WTC11 (cell line): ENCODE results near the gene SLC44A1. TPM values are rescaled to one million over a fixed set of nuclear protein-coding genes. Genes with fewer than 3 reads are reported as not detected.

Experiments
- ATAC-seq: fragments of 200-7000 bp; cut with Tn5 transposase; 2 replicates; pipeline ENCODE4 v1.10.0; 2021; ENCODE audit warnings: mild to moderate bottlenecking, moderate library complexity
- CTCF ChIA-PET: fragments of 300-600 bp; sonication (Branson Sonifier 250); formaldehyde crosslinking; loops from one replicate; lab custom pipeline; 2021; ENCODE audit warnings: antibody characterized with exemption; lab: Charles Lee
- POLR2A ChIA-PET: fragments of 350-600 bp; sonication (Branson Sonifier 250); formaldehyde crosslinking; loops from one replicate; lab custom pipeline; 2021; ENCODE audit warnings: antibody characterized with exemption; lab: Charles Lee
- DNase-seq: peaks from one replicate; pipeline ENCODE4 v3.0.0; 2021; ENCODE audit warnings: low spot score
- H3K27ac Mint-ChIP-seq: 2 replicates; pipeline ENCODE4 v1.8.0; 2021; ENCODE audit warnings: mixed read lengths
- H3K27me3 Mint-ChIP-seq: 2 replicates; pipeline ENCODE4 v1.8.0; 2021; ENCODE audit warnings: low read depth, mild to moderate bottlenecking, moderate library complexity, mixed read lengths
- H3K36me3 Mint-ChIP-seq: 2 replicates; pipeline ENCODE4 v1.8.0; 2021; ENCODE audit warnings: mixed read lengths
- H3K4me1 Mint-ChIP-seq: 2 replicates; pipeline ENCODE4 v1.8.0; 2022; ENCODE audit warnings: mixed read lengths
- H3K4me3 Mint-ChIP-seq: 2 replicates; pipeline ENCODE4 v1.8.0; 2021; ENCODE audit warnings: mild to moderate bottlenecking, moderate library complexity, mixed read lengths
- H3K9me3 Mint-ChIP-seq: 2 replicates; pipeline ENCODE4 v1.8.0; 2021; ENCODE audit warnings: mixed read lengths
- FOXK1 ChIP-seq: sonication (generic); formaldehyde crosslinking; IDR thresholded peaks from 2 replicates; pipeline ENCODE4 v1.8.0; 2022; ENCODE audit warnings: mild to moderate bottlenecking, moderate library complexity, missing genetic modification reagents
- RELA ChIP-seq: sonication (generic); formaldehyde crosslinking; IDR thresholded peaks from 2 replicates; pipeline ENCODE4 v1.8.1; 2022; ENCODE audit warnings: missing genetic modification reagents, mild to moderate bottlenecking, borderline replicate concordance
- RORB ChIP-seq: fragments of 250-450 bp; sonication (Bioruptor Pico); IDR thresholded peaks from 2 replicates; pipeline ENCODE4 v1.9.0; 2021; ENCODE audit warnings: mild to moderate bottlenecking
- TEAD1 ChIP-seq: sonication (generic); formaldehyde crosslinking; IDR thresholded peaks from 2 replicates; pipeline ENCODE4 v1.8.0; 2022; ENCODE audit warnings: mild to moderate bottlenecking, missing genetic modification reagents
- ZNF416 ChIP-seq: fragments of 250-450 bp; sonication (Bioruptor Pico); IDR thresholded peaks from 2 replicates; pipeline ENCODE4 v1.9.0; 2021; ENCODE audit warnings: mild to moderate bottlenecking, inconsistent platforms
- total RNA-seq: library from RNA; stranded (reverse); gene quantifications from 3 replicates; pipeline ENCODE4 v1.2.3, GENCODE V29; 2021
- TF ChIP-seq, protein P1 (sequence below): sonication (generic); formaldehyde crosslinking; IDR thresholded peaks from 2 replicates; pipeline ENCODE4 v1.8.0; 2022; ENCODE audit warnings: mild to moderate bottlenecking, missing genetic modification reagents
- TF ChIP-seq, protein P2 (sequence below): sonication (generic); formaldehyde crosslinking; IDR thresholded peaks from 2 replicates; pipeline ENCODE4 v1.8.0; 2022; ENCODE audit warnings: missing genetic modification reagents
- TF ChIP-seq, protein P3 (sequence below): sonication (generic); formaldehyde crosslinking; conservative IDR thresholded peaks from 2 replicates; pipeline ENCODE4 v1.8.1; 2023; ENCODE audit warnings: mild to moderate bottlenecking, low read depth, missing genetic modification reagents, moderate library complexity
- TF ChIP-seq, protein P4 (sequence below): fragments of 200-600 bp; IDR thresholded peaks from 2 replicates; pipeline ENCODE4 v1.8.0; 2022; ENCODE audit warnings: antibody characterized with exemption
- TF ChIP-seq, protein P5 (sequence below): sonication (generic); formaldehyde crosslinking; IDR thresholded peaks from 2 replicates; pipeline ENCODE4 v1.8.1; 2023; ENCODE audit warnings: mild to moderate bottlenecking, missing genetic modification reagents, borderline replicate concordance
- TF ChIP-seq, protein P6 (sequence below): fragments of 250-450 bp; sonication (Bioruptor Pico); IDR thresholded peaks from 2 replicates; pipeline ENCODE4 v1.9.0; 2021; ENCODE audit warnings: mild to moderate bottlenecking

Gene SLC44A1
- total RNA-seq, 1 experiment from 2014 or later = 48.9 TPM

DNA sequence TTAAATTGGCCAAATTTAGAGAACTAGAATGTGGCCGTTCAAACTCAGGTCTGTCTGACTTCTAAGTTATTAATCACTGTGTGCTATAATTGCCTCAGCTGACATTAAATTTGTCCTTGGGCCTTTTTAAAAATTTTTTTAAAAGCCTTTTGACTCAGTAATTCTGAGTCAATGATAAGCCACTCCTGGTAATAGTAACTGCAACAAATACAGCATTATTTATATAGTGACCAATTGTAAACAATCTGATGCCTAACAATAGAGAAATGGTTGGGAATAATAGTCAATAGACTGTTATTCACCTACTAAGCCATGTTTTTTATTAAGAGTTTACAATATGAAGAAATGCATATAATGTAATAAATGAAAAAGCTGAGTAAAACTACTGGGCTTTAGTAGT is 132.4 kb downstream of the SLC44A1 start:
- POLR2A ChIA-PET = no interaction called here
- CTCF ChIA-PET = no interaction called here
- H3K27me3 Mint-ChIP-seq = no peaks in the 10 kb centered on the region

DNA sequence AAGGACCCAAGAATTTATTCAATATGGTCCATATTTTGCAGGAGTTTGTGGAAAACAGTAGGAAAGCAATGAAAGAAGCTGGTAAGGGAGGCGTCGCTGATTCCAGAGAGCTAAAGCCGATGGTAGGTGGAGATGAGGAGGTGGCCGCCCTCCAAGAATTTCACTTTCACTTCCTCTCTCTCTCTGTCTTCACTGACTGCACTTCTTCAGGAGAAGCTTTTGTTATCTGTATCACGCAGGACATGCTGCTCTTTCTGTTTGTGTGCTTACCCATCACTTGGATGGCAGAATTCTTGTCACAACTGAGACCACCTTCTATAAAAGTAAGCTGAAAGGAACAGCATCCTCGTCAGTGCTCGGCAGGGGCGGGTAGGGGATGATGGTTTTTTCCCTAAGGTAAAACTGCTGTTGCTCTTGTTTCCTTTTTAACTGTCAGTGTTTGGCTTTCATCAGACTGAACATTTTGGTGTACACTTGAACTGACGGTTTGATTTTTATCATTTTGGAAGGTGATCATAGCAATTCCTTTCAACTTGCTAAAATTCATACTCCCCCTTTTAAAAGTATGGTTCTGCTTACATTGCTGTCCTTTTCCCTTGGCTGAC is 141.0 kb downstream of the SLC44A1 start:
- H3K4me3 Mint-ChIP-seq = no peak overlapping the region
- ATAC-seq (no peak; the same call in 1 of the 2 replicates), DNase-seq (no peak)
- H3K9me3 Mint-ChIP-seq = peaks cover 4% of the 10 kb centered on the region
- no peaks in the 10 kb centered on the region for H3K27me3 Mint-ChIP-seq
- peaks cover 23% of the 10 kb centered on the region for H3K4me1 Mint-ChIP-seq
- H3K27ac Mint-ChIP-seq = no peak overlapping the region
- POLR2A ChIA-PET = no interaction called here
- CTCF ChIA-PET = interaction anchor here (1.2 kb wide), 1 partner anchor 16 kb away, joined by 3 read pairs; no protein-coding TSS in a partner anchor
- H3K36me3 Mint-ChIP-seq = peaks cover 11% of the 10 kb centered on the region
- TF ChIP-seq, protein P1, sequence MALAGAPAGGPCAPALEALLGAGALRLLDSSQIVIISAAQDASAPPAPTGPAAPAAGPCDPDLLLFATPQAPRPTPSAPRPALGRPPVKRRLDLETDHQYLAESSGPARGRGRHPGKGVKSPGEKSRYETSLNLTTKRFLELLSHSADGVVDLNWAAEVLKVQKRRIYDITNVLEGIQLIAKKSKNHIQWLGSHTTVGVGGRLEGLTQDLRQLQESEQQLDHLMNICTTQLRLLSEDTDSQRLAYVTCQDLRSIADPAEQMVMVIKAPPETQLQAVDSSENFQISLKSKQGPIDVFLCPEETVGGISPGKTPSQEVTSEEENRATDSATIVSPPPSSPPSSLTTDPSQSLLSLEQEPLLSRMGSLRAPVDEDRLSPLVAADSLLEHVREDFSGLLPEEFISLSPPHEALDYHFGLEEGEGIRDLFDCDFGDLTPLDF (CRISPR knock-in tag) = no peak
- TF ChIP-seq, protein P2, sequence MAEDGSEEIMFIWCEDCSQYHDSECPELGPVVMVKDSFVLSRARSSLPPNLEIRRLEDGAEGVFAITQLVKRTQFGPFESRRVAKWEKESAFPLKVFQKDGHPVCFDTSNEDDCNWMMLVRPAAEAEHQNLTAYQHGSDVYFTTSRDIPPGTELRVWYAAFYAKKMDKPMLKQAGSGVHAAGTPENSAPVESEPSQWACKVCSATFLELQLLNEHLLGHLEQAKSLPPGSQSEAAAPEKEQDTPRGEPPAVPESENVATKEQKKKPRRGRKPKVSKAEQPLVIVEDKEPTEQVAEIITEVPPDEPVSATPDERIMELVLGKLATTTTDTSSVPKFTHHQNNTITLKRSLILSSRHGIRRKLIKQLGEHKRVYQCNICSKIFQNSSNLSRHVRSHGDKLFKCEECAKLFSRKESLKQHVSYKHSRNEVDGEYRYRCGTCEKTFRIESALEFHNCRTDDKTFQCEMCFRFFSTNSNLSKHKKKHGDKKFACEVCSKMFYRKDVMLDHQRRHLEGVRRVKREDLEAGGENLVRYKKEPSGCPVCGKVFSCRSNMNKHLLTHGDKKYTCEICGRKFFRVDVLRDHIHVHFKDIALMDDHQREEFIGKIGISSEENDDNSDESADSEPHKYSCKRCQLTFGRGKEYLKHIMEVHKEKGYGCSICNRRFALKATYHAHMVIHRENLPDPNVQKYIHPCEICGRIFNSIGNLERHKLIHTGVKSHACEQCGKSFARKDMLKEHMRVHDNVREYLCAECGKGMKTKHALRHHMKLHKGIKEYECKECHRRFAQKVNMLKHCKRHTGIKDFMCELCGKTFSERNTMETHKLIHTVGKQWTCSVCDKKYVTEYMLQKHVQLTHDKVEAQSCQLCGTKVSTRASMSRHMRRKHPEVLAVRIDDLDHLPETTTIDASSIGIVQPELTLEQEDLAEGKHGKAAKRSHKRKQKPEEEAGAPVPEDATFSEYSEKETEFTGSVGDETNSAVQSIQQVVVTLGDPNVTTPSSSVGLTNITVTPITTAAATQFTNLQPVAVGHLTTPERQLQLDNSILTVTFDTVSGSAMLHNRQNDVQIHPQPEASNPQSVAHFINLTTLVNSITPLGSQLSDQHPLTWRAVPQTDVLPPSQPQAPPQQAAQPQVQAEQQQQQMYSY (CRISPR knock-in tag) = no peak
- no peak for TF ChIP-seq TEAD1 (CRISPR knock-in tag)
- TF ChIP-seq ZNF416 (CRISPR knock-in tag) = no peak
- TF ChIP-seq FOXK1 = no peak
- TF ChIP-seq, protein P3, sequence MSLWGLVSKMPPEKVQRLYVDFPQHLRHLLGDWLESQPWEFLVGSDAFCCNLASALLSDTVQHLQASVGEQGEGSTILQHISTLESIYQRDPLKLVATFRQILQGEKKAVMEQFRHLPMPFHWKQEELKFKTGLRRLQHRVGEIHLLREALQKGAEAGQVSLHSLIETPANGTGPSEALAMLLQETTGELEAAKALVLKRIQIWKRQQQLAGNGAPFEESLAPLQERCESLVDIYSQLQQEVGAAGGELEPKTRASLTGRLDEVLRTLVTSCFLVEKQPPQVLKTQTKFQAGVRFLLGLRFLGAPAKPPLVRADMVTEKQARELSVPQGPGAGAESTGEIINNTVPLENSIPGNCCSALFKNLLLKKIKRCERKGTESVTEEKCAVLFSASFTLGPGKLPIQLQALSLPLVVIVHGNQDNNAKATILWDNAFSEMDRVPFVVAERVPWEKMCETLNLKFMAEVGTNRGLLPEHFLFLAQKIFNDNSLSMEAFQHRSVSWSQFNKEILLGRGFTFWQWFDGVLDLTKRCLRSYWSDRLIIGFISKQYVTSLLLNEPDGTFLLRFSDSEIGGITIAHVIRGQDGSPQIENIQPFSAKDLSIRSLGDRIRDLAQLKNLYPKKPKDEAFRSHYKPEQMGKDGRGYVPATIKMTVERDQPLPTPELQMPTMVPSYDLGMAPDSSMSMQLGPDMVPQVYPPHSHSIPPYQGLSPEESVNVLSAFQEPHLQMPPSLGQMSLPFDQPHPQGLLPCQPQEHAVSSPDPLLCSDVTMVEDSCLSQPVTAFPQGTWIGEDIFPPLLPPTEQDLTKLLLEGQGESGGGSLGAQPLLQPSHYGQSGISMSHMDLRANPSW (CRISPR knock-in tag) = no peak
- TF ChIP-seq, protein P4, sequence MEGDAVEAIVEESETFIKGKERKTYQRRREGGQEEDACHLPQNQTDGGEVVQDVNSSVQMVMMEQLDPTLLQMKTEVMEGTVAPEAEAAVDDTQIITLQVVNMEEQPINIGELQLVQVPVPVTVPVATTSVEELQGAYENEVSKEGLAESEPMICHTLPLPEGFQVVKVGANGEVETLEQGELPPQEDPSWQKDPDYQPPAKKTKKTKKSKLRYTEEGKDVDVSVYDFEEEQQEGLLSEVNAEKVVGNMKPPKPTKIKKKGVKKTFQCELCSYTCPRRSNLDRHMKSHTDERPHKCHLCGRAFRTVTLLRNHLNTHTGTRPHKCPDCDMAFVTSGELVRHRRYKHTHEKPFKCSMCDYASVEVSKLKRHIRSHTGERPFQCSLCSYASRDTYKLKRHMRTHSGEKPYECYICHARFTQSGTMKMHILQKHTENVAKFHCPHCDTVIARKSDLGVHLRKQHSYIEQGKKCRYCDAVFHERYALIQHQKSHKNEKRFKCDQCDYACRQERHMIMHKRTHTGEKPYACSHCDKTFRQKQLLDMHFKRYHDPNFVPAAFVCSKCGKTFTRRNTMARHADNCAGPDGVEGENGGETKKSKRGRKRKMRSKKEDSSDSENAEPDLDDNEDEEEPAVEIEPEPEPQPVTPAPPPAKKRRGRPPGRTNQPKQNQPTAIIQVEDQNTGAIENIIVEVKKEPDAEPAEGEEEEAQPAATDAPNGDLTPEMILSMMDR = no peak
- TF ChIP-seq RELA (CRISPR knock-in tag) = no peak
- TF ChIP-seq RORB (CRISPR knock-in tag) = no peak

More for the DNA sequence above, 132.4 kb downstream of the SLC44A1 start:
- Mint-ChIP-seq H3K9me3 (peaks cover 4% of the 10 kb centered on the region), H3K36me3 (peaks cover 12% of the 10 kb centered on the region), H3K4me1 (no peaks in the 10 kb centered on the region), H3K4me3 (no peak overlapping the region), H3K27ac (no peak overlapping the region)
- TF ChIP-seq, protein P1 (CRISPR knock-in tag) = no peak
- TF ChIP-seq, protein P5, sequence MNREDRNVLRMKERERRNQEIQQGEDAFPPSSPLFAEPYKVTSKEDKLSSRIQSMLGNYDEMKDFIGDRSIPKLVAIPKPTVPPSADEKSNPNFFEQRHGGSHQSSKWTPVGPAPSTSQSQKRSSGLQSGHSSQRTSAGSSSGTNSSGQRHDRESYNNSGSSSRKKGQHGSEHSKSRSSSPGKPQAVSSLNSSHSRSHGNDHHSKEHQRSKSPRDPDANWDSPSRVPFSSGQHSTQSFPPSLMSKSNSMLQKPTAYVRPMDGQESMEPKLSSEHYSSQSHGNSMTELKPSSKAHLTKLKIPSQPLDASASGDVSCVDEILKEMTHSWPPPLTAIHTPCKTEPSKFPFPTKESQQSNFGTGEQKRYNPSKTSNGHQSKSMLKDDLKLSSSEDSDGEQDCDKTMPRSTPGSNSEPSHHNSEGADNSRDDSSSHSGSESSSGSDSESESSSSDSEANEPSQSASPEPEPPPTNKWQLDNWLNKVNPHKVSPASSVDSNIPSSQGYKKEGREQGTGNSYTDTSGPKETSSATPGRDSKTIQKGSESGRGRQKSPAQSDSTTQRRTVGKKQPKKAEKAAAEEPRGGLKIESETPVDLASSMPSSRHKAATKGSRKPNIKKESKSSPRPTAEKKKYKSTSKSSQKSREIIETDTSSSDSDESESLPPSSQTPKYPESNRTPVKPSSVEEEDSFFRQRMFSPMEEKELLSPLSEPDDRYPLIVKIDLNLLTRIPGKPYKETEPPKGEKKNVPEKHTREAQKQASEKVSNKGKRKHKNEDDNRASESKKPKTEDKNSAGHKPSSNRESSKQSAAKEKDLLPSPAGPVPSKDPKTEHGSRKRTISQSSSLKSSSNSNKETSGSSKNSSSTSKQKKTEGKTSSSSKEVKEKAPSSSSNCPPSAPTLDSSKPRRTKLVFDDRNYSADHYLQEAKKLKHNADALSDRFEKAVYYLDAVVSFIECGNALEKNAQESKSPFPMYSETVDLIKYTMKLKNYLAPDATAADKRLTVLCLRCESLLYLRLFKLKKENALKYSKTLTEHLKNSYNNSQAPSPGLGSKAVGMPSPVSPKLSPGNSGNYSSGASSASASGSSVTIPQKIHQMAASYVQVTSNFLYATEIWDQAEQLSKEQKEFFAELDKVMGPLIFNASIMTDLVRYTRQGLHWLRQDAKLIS (CRISPR knock-in tag) = no peak
- TF ChIP-seq, protein P4 = no peak
- TF ChIP-seq, protein P6, sequence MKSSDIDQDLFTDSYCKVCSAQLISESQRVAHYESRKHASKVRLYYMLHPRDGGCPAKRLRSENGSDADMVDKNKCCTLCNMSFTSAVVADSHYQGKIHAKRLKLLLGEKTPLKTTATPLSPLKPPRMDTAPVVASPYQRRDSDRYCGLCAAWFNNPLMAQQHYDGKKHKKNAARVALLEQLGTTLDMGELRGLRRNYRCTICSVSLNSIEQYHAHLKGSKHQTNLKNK (CRISPR knock-in tag) = no peak
- DNase-seq (no peak), ATAC-seq (no peak)
